OCI-LY7 (cell line): ENCODE data around the gene MIEF2. TPM values are rescaled to one million over a fixed set of nuclear protein-coding genes. Genes with fewer than 3 reads are reported as not detected.
"Not testable (repeated sequence)": the region's sequence is repeated elsewhere in the genome, so short reads cannot be mapped to it uniquely, and the experiment has no call there.

Experiments used
- BruUV-seq: library from RNA; stranded (reverse); fragments of 400-500 nt; replicated peaks from 2 replicates; lab custom pipeline; 2021; lab: Mats Ljungman, UMichigan
- CTCF ChIA-PET: fragments of 300-600 bp; sonication (Branson Sonifier 250); formaldehyde crosslinking; loops from one replicate; lab custom pipeline; 2022; ENCODE audit warnings: antibody characterized with exemption; ENCODE audit not compliant: unreplicated experiment; lab: Charles Lee
- POLR2A ChIA-PET: fragments of 300-600 bp; sonication (Branson Sonifier 250); formaldehyde crosslinking; loops from one replicate; lab custom pipeline; 2022; ENCODE audit warnings: antibody characterized with exemption; lab: Charles Lee
- DNase-seq: peaks from one replicate; pipeline ENCODE4 v3.0.0-alpha.2; 2015; ENCODE audit warnings: low spot score
- H2AFZ ChIP-seq: fragments of 200-600 bp; sonication (generic), shearing (Covaris generic); 2 replicates; pipeline ENCODE4 v1.6.1; 2014; ENCODE audit warnings: mild to moderate bottlenecking, antibody characterized with exemption, low read length, moderate library complexity
- H3K27ac ChIP-seq: fragments of 200-600 bp; sonication (generic); 2 replicates; pipeline ENCODE4 v1.5.1; 2014; ENCODE audit warnings: mixed run types, low read depth, mild to moderate bottlenecking, moderate library complexity, low read length, inconsistent platforms; ENCODE audit not compliant: poor library complexity, severe bottlenecking
- H3K36me3 ChIP-seq: fragments of 200-600 bp; sonication (generic); 2 replicates; pipeline ENCODE4 v1.6.1; 2014; ENCODE audit warnings: mild to moderate bottlenecking, antibody characterized with exemption, low read length, moderate library complexity, mixed read lengths; ENCODE audit not compliant: insufficient read depth
- H3K4me1 ChIP-seq: fragments of 200-600 bp; sonication (generic); 2 replicates; pipeline ENCODE4 v1.5.1; 2014; ENCODE audit warnings: mild to moderate bottlenecking, low read length; ENCODE audit not compliant: insufficient read depth, poor library complexity, severe bottlenecking
- H3K4me2 ChIP-seq: fragments of 200-600 bp; sonication (generic); 2 replicates; pipeline ENCODE4 v1.6.1; 2014; ENCODE audit warnings: mild to moderate bottlenecking, low read length
- H3K4me3 ChIP-seq: fragments of 200-600 bp; sonication (generic); 2 replicates; pipeline ENCODE4 v1.5.1; 2014; ENCODE audit warnings: mild to moderate bottlenecking, low read depth, low read length; ENCODE audit not compliant: poor library complexity, severe bottlenecking
- H3K79me2 ChIP-seq: fragments of 200-600 bp; sonication (generic); 2 replicates; pipeline ENCODE4 v1.6.1; 2016; ENCODE audit warnings: low read depth, mild to moderate bottlenecking, low read length, moderate library complexity, mixed read lengths; ENCODE audit not compliant: insufficient read depth
- H3K9me2 ChIP-seq: fragments of 200-600 bp; sonication (generic); 2 replicates; pipeline ENCODE4 v1.6.1; 2016; ENCODE audit warnings: mild to moderate bottlenecking, low read length, mixed read lengths; ENCODE audit not compliant: insufficient read depth
- H3K9me3 ChIP-seq: fragments of 200-600 bp; sonication (generic); 2 replicates; pipeline ENCODE4 v1.6.1; 2014; ENCODE audit warnings: mild to moderate bottlenecking, mixed run types, low read length, mixed read lengths
- H4K20me1 ChIP-seq: fragments of 200-600 bp; sonication (generic); 2 replicates; pipeline ENCODE4 v1.6.1; 2014; ENCODE audit warnings: mild to moderate bottlenecking, antibody characterized with exemption, low read length, moderate library complexity, mixed read lengths; ENCODE audit not compliant: insufficient read depth
- EZH2phosphoT487 ChIP-seq: fragments of 200-600 bp; sonication (generic); IDR thresholded peaks from 2 replicates; pipeline ENCODE4 v1.6.1; 2018; ENCODE audit warnings: low read depth, borderline replicate concordance, mild to moderate bottlenecking, mixed run types, antibody characterized with exemption, low read length, moderate library complexity, mixed read lengths
- intact Hi-C: fragments of 100-400 bp; cut with micrococcal nuclease; formaldehyde crosslinking; loops from one replicate; pipeline ENCODE4 v1.10.0; 2022; ENCODE audit not compliant: unreplicated experiment
- total RNA-seq, 2 experiments: library from RNA; depleted of rRNA in 1 of 2; stranded (reverse); fragments of >200 nt in 1 of 2; shearing (Covaris generic) in 1 of 2; gene quantifications; 2 replicates each; pipeline ENCODE4 v1.2.3, GENCODE V29; 2014 to 2022
- TF ChIP-seq, protein P1 (sequence below): fragments of 200-600 bp; sonication (generic); conservative IDR thresholded peaks from 2 replicates; pipeline ENCODE4 v1.5.1; 2014; ENCODE audit warnings: mild to moderate bottlenecking, antibody characterized with exemption, low read length, moderate library complexity, mixed read lengths

MIEF2 gene
- total RNA-seq, 2 experiments from 2014 or later = 7.9 to 11.8 TPM

DNA sequence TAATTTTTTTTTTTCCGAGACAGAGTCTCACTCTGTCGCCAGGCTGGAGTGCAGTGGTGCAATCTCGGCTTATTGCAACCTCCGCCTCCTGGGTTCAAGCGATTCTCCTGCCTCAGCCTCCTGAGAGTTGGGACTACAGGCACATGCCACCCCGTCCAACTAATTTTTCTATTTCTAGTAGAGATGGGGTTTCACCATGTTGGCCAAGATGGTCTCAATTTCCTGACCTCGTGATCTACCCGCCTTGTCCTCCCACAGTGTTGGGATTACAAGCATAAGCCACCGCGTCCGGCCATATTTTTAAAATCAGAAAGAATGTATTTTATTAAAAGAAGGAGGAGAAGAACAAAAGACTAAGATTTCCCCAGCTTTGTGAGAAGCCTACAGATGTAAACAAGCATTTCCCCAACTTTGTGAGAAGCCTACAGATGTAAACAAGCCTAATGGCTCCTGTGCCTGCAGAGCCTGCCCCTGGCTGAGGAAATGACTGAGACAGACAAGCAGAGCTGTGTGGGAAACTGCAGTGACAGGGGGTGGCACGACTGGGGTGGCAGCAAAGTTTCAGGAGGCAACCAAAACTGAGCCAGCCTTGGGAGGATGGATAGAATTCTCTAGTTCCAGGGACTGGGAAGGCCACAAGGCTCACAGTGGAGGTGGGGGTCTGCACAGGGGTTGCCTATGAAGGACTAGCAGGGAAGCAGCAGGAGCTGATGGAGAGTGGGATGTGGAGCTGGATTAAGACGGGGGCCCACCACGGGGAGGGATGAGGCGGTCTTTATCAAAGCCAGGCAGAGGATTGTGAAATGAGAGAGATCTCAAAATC lies 31.5 kb downstream of the MIEF2 start:
- intact Hi-C loops = no loop called here
- peaks cover 91% of the 10 kb centered on the region for H3K36me3 ChIP-seq
- POLR2A ChIA-PET = interaction anchor here (0.6 kb wide), 1 partner anchor 121 kb away, joined by 3 read pairs; no protein-coding TSS in a partner anchor

DNA sequence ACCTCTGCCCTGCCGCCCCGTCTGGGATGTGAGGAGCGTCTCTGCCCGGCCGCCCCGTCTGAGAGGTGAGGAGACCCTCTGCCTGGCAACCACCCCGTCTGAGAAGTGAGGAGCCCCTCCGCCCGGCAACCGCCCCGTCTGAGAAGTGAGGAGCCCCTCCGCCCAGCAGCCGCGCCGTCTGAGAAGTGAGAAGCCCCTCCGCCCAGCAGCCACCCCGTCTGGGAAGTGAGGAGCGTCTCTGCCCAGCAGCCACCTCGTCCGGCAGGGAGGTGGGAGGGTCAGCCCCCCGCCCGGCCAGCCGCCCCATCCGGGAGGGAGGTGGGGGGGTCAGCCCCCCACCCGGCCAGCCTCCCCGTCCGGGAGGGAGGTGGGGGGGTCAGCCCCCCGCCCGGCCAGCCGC lies 37.6 kb downstream of the MIEF2 start:
- H3K27ac ChIP-seq, intact Hi-C loops, H3K4me1 ChIP-seq, H3K4me3 ChIP-seq, H3K9me2 ChIP-seq, H4K20me1 ChIP-seq, H2AFZ ChIP-seq, H3K79me2 ChIP-seq, POLR2A ChIA-PET, DNase-seq, CTCF ChIA-PET, H3K4me2 ChIP-seq, BruUV-seq, H3K9me3 ChIP-seq: not testable (repeated sequence)
- H3K36me3 ChIP-seq = peaks cover 77% of the 10 kb centered on the region

More for the DNA sequence above, 31.5 kb downstream of the MIEF2 start:
- Histone ChIP-seq H3K4me3 (no peak overlapping the region), H3K79me2 (no peaks in the 10 kb centered on the region), H3K4me2 (no peak overlapping the region), H4K20me1 (no peaks in the 10 kb centered on the region), H3K4me1 (no peaks in the 10 kb centered on the region), H2AFZ (no peak overlapping the region), H3K27ac (no peak overlapping the region), H3K9me3 (no peaks in the 10 kb centered on the region), H3K9me2 (no peaks in the 10 kb centered on the region)
- no peak for DNase-seq
- TF ChIP-seq, protein P1, sequence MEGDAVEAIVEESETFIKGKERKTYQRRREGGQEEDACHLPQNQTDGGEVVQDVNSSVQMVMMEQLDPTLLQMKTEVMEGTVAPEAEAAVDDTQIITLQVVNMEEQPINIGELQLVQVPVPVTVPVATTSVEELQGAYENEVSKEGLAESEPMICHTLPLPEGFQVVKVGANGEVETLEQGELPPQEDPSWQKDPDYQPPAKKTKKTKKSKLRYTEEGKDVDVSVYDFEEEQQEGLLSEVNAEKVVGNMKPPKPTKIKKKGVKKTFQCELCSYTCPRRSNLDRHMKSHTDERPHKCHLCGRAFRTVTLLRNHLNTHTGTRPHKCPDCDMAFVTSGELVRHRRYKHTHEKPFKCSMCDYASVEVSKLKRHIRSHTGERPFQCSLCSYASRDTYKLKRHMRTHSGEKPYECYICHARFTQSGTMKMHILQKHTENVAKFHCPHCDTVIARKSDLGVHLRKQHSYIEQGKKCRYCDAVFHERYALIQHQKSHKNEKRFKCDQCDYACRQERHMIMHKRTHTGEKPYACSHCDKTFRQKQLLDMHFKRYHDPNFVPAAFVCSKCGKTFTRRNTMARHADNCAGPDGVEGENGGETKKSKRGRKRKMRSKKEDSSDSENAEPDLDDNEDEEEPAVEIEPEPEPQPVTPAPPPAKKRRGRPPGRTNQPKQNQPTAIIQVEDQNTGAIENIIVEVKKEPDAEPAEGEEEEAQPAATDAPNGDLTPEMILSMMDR = no peak
- no peak for TF ChIP-seq EZH2phosphoT487
- BruUV-seq = no TSS peak
- CTCF ChIA-PET = no interaction called here

GRCh38 chr17:18300725-18301480 lies 40.4 kb downstream of the MIEF2 start:
- H2AFZ ChIP-seq = no peak overlapping the region
- H3K79me2 ChIP-seq = no peaks in the 10 kb centered on the region
- no peaks in the 10 kb centered on the region for H3K4me1 ChIP-seq
- no peak for DNase-seq
- BruUV-seq = no TSS peak
- no peak overlapping the region for H3K27ac ChIP-seq
- no peak overlapping the region for H3K4me3 ChIP-seq
- H3K9me3 ChIP-seq = no peaks in the 10 kb centered on the region
- POLR2A ChIA-PET = no interaction called here
- peaks cover 78% of the 10 kb centered on the region for H3K36me3 ChIP-seq
- no peaks in the 10 kb centered on the region for H4K20me1 ChIP-seq
- CTCF ChIA-PET = no interaction called here
- no peaks in the 10 kb centered on the region for H3K9me2 ChIP-seq
- no peak for TF ChIP-seq EZH2phosphoT487
- TF ChIP-seq, protein P1 = no peak
- intact Hi-C loops = no loop called here
- no peak overlapping the region for H3K4me2 ChIP-seq

DNA sequence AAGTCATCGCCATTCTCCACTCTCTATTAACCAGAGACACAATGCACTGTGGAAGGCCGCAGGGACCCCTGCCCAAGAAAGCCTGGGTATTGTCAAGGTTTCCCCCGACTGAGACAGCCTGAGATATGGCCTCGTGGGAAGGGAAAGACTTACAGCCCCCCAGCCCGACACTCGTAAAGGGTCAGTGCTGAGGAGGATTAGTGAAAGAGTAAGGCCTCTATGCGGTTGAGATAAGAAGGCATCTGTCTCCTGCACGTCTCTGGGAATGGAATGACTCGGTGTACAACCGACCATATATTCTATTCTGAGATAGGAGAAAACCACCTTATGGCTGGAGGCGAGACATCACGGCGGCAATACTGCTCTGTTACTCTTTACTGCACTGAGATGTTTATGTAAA lies 42.7 kb downstream of the MIEF2 start:
- BruUV-seq = TSS peak; percentile 15
- H3K4me1 ChIP-seq, H3K9me3 ChIP-seq, H3K4me3 ChIP-seq, POLR2A ChIA-PET, H3K9me2 ChIP-seq, H3K27ac ChIP-seq, H3K4me2 ChIP-seq, intact Hi-C loops, H2AFZ ChIP-seq, H4K20me1 ChIP-seq, CTCF ChIA-PET, H3K79me2 ChIP-seq, DNase-seq: not testable (repeated sequence)
- H3K36me3 ChIP-seq = peaks cover 87% of the 10 kb centered on the region
